DMS53 treated with DMSO at 0.1 percent for 48 hours (cell line): ENCODE data around the gene DHX34.
"Not testable (repeated sequence)": the region's sequence is repeated elsewhere in the genome, so short reads cannot be mapped to it uniquely, and the experiment has no call there.

Source experiments
- DNase-seq: peaks from one replicate; lab custom pipeline; 2025; ENCODE audit not compliant: unreplicated experiment; lab: John Stamatoyannopoulos, UW

Gene DHX34, protein sequence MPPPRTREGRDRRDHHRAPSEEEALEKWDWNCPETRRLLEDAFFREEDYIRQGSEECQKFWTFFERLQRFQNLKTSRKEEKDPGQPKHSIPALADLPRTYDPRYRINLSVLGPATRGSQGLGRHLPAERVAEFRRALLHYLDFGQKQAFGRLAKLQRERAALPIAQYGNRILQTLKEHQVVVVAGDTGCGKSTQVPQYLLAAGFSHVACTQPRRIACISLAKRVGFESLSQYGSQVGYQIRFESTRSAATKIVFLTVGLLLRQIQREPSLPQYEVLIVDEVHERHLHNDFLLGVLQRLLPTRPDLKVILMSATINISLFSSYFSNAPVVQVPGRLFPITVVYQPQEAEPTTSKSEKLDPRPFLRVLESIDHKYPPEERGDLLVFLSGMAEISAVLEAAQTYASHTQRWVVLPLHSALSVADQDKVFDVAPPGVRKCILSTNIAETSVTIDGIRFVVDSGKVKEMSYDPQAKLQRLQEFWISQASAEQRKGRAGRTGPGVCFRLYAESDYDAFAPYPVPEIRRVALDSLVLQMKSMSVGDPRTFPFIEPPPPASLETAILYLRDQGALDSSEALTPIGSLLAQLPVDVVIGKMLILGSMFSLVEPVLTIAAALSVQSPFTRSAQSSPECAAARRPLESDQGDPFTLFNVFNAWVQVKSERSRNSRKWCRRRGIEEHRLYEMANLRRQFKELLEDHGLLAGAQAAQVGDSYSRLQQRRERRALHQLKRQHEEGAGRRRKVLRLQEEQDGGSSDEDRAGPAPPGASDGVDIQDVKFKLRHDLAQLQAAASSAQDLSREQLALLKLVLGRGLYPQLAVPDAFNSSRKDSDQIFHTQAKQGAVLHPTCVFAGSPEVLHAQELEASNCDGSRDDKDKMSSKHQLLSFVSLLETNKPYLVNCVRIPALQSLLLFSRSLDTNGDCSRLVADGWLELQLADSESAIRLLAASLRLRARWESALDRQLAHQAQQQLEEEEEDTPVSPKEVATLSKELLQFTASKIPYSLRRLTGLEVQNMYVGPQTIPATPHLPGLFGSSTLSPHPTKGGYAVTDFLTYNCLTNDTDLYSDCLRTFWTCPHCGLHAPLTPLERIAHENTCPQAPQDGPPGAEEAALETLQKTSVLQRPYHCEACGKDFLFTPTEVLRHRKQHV

DNA sequence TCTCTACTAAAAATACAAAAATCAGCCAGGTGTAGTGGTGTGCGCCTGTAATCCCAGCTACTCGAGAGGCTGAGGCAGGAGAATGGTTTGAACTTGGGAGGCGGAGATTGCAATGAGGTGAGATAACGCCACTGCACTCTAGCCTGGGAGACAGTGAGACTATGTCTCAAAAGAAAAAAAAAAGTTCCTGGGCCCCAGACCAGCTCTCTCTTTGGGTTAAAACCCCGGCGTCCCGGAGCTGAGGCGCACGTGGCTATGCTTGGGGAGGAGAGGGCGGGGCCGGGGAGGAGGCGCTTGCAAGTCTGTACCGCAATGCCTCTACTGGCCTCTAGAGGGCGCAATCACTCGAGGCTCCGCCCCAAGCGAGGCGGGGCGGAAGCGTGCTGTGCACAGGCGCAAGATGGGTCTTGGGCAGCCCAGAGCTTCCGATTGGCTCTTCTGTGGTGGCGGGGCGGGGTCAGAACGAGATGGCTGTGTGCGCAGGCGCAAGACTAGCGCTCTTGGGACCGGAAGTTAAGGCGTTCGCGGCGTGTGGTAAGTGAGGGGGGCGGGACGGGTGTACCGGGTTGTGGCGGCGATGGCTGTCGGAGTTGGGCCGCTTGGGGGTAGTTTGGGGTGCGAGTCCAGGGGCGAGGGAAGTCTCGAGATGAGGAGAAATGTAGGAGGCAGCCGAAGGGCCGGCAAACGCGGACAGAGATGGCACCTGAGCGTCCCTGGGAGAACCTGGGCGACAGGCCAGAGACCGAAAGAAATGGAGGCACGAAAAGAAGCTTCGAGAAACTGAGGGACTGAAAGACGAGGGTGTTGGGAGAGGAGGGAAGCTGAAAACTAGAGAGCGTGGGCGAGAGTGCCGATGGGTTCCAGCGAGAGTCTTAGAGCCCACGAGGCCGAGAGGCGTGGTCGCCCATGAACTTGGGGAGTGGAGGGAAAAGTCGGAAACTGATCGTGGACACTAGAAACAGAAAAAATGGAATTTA is at the start of gene DHX34:
Gene DHX34 (plus strand): TSS at position 497 of the 977 bp plus-strand sequence. CDS start 3,716 bp downstream, outside the sequence.
- DNase-seq, result peak; percentile 97

DNA sequence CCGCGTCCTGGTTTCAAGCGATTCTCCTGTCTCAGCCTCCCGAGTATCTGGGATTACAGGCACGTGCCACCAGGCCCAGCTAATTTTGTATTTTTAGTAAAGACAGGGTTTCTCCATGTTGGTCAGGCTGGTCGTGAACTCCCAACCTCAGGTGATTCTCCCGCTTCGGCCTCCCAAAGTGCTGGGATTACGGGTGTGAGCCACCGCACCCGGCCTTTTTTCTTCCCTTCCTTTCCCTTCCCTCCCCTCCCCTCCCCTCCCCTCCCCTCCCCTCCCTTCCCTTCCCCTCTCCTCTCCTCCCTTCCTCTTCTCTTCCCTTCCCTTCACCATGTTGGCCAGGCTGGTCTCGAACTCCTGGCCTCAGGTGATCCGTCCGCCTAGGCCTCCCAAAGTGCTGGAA is 48.2 kb upstream of the DHX34 start:
- not testable (repeated sequence) for DNase-seq

DNA sequence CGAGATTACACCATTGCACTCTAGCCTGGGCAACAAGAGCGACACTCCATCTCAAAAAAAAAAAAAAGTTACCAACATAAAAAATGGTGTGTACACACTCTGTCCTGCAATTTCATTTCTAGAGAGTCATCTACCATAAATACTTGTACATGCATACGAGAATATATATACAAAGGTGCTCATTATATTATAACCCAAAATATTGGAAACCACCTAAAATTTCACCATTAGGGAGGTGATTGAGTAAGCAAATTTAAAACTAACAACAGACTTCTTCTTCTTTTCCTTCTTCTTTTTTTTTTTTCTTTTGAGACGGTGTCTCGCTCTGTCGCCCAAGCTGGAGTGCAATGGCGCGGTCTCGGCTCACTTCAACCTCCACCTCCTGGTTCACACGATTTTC is 46.9 kb upstream of the DHX34 start:
- no peak for DNase-seq

DNA sequence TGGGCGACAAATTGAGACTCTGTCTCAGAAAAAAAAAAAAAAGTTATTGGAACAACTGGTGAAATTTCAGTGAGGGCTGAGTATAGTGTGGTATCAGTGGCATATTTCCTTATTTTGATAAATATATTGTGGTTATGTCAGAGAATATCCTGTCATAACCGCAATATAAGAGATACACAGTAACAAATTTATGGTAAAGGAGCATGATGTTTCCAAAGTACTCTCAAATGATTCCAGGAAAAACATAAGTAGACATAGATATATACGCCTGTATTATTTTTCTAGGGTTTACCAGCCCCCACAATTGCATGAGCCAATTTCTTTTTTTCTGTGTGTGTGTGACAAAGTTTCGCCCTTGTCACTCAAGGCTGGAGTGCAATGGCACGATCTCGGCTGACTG is 45.1 kb upstream of the DHX34 start:
- DNase-seq, result no peak

DNA sequence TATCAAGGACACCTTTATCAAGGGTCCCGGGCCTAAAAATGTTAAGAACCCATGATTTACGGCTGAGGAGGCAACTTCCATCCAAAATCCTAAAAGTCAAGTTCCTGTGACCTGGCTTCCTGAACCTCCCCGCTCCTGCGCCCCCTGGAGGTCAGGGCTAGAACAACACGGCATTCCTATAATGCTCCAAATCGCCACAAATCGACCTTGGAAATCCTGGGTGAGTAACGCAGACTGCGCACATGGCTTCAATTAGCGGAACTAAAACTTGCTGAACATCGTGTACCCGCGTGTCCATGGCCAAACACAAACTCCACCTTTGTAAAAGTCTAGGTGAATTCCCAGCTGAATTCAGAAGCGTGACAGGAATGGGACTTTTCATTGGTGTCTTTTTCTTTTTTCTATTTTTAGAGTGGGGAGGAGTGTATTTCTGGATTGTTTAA is 43.8 kb upstream of the DHX34 start:
- DNase-seq, result peak; percentile 66

DNA sequence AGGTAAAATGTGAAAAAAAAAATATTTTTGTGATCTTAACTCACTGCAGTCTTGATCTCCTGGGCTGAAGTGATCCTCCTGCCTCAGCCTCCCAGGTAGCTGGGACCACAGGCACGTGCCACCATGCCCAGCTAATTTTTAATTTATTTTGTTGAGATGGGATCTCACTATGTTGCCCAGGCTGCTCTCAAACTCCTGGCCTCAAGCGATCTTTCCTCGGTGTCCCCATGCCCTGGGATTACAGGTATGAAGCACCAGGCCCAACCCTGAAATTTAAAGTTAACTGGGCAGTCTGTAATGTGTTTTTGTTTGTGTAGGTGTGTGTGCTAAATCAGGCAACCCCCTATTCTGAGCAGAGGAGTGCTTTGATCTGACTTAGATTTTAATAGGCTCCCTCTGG is 42.8 kb upstream of the DHX34 start:
- no peak for DNase-seq

DNA sequence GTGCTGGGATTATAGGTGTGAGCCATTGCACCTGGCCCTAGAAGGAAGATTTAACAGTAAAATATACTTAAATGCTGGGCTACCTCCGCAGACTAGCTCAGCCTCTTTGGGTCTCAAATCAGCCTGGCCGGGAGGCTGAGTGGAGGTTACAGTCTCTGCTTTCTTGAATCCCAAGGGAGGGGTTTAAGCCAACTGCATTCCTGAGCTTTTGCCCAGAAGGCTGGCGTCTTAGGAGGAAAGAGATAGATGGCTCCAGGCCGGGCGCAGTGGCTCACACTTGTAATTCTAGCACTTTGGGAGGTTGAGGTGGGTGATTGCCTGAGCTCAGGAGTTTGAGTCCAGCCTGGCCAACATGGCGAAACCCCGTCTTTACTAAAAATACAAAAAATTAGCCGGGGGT is 40.1 kb upstream of the DHX34 start:
- DNase-seq, result no peak

DNA sequence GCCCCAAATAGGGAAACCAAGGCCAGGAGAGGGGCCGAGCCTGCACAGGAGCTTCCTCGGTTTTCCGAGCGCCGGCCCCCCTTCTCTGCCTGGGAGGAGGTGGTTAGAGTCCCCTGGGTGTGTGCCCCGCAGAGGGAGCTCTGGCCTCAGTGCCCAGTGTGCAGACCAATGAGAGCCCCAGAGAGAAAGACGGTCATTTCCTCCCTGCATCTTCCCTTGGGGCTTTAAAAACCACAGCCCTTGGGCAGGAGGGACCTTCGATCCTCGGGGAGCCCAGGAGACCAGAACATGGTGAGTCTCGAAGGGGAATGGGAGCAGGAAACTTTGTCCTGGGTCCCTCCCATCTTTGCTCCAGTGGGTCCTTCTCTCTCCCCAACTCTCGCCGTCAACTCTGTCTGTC is 39.5 kb upstream of the DHX34 start, which contains the start of gene C5AR1:
Gene C5AR1 (plus strand): TSS at position 254 of the 400 bp plus-strand sequence. CDS start 35 bp downstream, at position 289.
- DNase-seq, result no peak

DNA sequence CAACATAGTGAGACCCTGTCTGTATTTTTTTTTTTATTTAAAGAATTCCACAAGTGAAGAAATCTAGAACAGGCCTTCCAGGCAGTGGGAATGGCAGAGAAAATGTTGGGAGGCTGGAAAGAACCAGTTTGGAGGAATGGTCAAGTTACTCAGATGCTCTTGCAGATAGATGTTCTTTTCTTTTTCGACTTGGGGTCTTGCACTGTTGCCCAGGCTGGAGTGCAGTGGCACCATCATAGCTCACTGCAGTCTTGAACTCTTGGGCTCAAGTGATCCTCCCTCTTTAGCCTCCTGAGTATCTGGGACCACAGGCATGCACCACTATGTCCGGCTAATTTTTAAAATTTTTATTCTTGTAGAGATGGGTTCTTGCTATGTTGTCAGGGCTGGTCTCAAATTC is 38.8 kb upstream of the DHX34 start:
- DNase-seq, result no peak

DNA sequence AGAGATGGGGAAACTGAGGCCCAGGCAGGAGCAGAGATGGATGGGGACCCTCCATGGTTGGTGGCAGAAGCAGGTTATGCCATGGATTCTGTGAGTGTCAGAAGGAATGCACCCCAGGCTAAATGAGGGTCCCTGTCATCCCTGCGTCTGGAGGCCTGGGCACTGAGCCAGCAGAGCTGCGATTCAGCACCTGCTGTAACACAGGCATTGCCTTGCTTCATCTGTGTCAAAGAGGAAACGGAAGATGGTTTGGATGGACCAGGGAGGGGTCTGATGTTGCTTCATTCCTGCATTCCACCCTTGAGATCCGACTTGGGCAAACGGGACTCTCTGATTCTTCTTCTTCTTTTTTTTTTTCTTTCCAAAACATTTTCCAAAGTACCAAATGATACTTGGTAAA is 38.3 kb upstream of the DHX34 start:
- peak; percentile 19 for DNase-seq

DNA sequence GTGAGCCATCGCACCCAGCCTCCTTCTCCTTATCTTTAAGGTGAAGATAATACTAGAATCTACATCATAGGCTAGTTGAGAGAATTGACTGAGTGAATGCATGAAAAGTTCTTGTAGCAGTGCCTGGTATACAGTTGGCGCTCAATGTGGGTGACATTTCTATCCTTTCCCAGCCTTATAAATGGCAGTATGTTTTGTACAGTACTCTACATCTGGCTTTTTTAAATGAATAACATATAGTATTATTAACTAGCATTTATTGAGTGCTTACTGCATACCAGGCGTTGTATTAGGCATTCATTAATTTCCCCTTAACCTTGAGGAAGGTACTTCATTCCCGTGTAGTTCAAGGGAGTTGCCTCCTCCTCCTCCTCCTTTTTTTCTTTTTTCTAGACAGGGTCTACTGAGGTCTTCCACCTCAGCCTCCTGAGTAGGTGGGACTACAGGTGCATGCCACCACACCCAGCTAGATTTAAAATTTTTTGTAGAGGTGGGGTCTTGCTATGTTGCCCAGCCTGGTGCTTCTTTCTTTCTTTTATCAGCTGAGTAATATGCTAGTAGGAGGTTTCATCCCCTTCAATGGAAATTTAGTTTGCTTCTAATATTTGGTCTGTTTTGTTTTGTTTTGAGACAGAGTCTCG is 36.6 kb upstream of the DHX34 start:
- DNase-seq, result no peak

DNA sequence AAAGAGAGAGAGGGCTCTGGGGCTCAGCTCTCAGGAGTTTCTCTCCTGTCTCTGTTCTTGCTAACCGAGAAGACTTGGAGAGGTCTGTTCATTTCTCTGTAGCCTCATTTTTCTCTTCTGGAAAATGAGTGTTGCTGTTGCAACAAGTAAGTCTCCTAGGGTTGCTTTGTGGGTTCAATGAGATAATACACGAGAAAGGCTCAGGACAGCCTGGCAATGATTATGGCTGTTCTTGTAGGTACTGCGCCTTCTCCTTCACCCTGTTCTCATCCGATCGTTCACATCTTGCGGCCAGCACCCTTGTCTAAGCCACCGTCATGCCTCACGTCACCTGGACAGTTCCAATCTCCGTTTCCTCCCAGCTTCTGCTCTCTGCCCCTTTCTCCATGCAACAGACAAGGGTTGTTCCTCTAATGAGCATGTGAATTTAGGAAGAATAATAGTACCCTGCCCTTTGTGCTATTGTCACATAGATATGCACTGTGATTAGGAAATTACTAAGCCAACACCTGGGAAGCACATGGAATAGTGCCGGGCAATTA is 35.3 kb upstream of the DHX34 start:
- DNase-seq, result no peak

DNA sequence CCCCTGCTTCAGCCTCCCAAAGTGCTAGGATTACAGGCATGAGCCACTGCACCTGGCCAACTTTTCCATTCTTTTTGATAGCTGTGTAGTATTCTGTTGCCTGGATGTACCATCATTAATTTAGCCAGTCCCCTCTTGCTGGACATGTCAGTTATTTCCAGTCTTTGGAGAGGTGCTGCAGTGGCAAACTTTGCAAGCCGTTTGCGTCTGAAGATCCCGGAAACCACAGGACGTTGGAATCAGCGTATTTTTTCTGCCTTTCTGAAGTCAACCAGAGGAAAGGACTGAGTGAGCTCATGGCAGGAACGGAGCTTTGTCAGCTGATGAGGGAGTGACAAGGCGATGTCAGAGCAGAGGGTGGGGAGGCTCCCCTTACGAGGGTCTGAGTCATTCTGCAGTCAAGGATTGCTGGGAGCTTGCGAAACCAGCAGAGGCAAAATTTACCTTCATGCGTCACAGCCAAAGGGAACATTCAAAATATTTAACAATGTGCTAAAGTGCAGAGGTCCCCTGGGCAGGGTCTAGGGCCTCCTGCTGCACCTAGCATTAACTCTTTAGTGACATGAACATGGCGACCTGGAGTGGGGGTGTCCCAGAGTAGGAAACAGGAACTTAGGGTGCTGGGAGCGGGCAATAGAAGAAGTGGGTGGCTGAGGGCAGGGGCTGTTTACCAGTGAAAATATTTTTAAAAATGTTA is 33.8 kb upstream of the DHX34 start:
- DNase-seq, result peak; percentile 57

DNA sequence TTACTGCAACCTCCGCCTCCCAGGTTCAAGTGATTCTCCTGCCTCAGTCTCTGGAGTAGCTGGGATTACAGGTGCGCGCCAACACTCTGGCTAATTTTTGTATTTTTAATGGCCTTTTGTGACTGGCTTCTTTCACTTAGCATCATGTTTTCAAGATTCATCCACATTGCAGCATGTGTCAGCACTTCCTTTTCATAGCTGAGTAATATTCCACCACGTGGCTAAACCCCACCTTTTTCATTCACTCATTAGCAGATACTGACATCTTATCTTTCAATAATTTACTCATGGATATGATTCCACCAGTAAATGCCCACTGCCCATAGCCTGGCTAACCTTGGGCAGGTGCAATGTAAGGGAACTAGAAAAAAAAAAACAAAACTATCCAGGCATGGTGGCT is 32.6 kb upstream of the DHX34 start:
- no peak for DNase-seq

DNA sequence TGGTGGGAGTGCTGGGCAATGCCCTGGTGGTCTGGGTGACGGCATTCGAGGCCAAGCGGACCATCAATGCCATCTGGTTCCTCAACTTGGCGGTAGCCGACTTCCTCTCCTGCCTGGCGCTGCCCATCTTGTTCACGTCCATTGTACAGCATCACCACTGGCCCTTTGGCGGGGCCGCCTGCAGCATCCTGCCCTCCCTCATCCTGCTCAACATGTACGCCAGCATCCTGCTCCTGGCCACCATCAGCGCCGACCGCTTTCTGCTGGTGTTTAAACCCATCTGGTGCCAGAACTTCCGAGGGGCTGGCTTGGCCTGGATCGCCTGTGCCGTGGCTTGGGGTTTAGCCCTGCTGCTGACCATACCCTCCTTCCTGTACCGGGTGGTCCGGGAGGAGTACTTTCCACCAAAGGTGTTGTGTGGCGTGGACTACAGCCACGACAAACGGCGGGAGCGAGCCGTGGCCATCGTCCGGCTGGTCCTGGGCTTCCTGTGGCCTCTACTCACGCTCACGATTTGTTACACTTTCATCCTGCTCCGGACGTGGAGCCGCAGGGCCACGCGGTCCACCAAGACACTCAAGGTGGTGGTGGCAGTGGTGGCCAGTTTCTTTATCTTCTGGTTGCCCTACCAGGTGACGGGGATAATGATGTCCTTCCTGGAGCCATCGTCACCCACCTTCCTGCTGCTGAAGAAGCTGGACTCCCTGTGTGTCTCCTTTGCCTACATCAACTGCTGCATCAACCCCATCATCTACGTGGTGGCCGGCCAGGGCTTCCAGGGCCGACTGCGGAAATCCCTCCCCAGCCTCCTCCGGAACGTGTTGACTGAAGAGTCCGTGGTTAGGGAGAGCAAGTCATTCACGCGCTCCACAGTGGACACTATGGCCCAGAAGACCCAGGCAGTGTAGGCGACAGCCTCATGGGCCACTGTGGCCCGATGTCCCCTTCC is 28.9 kb upstream of the DHX34 start:
- DNase-seq, result no peak

DNA sequence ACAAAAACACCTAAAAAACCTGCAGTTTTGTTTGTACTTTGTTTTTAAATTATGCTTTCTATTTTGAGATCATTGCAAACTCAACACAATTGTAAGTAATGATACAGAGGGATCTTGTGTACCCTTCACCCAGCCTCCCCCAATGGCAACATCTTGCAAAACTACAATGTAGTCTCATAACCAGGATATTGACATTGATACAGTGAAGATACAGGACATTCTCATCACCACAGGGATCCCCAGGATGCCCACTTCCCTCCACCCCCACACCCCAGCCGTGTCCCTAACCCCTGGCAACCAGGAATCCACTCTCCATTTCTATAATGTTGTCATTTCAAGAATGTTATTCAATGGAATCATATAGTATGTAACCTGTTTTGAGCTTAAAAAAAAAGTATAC is 27.5 kb upstream of the DHX34 start:
- DNase-seq, result no peak

DNA sequence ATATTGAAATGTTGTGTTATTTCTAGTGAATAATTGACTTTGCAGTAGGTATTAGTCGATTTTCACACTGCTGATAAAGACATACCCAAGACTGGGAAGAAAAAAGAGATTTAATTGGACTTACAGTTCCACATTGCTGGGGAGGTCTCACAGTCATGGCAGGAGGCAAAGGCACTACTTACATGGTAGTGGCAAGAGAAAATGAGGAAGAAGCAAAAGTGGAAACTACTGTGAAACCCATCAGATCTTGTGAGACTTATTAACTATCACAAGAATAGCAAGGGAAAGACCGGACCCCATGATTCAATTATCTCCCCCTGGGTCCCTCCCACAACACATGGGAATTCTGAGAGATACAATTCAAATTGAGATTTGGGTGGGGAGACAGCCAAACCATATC is 27.1 kb upstream of the DHX34 start:
- DNase-seq, result no peak

DNA sequence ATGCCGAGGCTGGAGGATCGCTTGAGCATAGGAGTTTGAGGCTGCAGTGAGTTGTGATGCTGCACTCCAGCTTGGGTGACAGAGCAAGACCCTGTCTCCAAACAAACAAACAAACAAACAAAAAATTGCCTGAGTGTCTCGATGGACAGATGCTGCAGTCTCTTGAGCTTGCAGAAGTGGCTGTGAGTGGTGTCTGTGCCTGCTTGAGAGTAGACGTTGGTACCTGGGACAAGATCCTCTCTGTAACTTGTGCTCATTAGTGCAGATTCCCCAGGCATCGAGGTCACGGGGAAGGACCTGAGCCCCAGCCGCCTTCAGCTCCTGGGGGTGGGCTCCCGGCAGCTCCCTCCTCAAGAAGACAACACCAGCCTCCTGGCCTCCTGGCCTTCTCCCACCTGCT is 25.7 kb upstream of the DHX34 start:
- no peak for DNase-seq
